Kidney (tissue), 14 donors: ENCODE measurements around the gene WBP1L. TPM values are rescaled to one million over a fixed set of nuclear protein-coding genes. Genes with fewer than 3 reads are reported as not detected.
"Not testable (repeated sequence)": the region's sequence is repeated elsewhere in the genome, so short reads cannot be mapped to it uniquely, and the experiment has no call there.

ENCODE experiments used
- DNase-seq, 5 donors: peaks; one replicate each; pipeline ENCODE4 v3.0.0-alpha.2; 2013 to 2020
- FAIRE-seq: peaks from 2 replicates; lab custom pipeline; 2012; peaks lifted over from hg19 to GRCh38; lab: Jason Lieb, UNC
- H3K27ac ChIP-seq, 2 donors: one replicate each; pipeline ENCODE4 v1.7.0; 2013; ENCODE audit warnings: low read depth in 2 of 2, low read length in 2 of 2, inconsistent platforms in 1 of 2
- H3K27me3 ChIP-seq: one replicate; pipeline ENCODE4 v1.7.1; 2013; ENCODE audit warnings: low read length, inconsistent platforms; ENCODE audit not compliant: control insufficient read depth, insufficient read depth
- H3K36me3 ChIP-seq, 3 donors: one replicate each; pipeline versions ENCODE4 v1.7.0 to v1.7.1; 2013; ENCODE audit warnings: low read length in 3 of 3, control low read depth in 1 of 3, inconsistent platforms in 1 of 3; ENCODE audit not compliant: insufficient read depth in 3 of 3, control insufficient read depth in 2 of 3
- H3K4me1 ChIP-seq, 3 donors: one replicate each; pipeline versions ENCODE4 v1.7.0 to v1.7.1; 2013; ENCODE audit warnings: low read length in 3 of 3, inconsistent platforms in 1 of 3, low read depth in 1 of 3; ENCODE audit not compliant: control insufficient read depth in 2 of 3, insufficient read depth in 2 of 3
- H3K4me3 ChIP-seq, 3 donors: one replicate each; pipeline versions ENCODE4 v1.7.0 to v1.8.1; 2013; ENCODE audit warnings: low read length in 3 of 3, control low read depth in 1 of 3, inconsistent platforms in 1 of 3
- H3K9ac ChIP-seq, 3 donors: one replicate each; pipeline versions ENCODE4 v1.7.0 to v1.7.1; 2013; ENCODE audit warnings: low read length in 3 of 3, control low read depth in 1 of 3, inconsistent platforms in 1 of 3
- H3K9me3 ChIP-seq, 3 donors: one replicate each; pipeline versions ENCODE4 v1.7.0 to v1.7.1; 2013; ENCODE audit warnings: low read length in 3 of 3, control low read depth in 1 of 3, inconsistent platforms in 1 of 3; ENCODE audit not compliant: control insufficient read depth in 2 of 3, insufficient read depth in 1 of 3
- CTCF ChIP-seq: IDR thresholded peaks from 3 replicates; pipeline ENCODE4 v1.5.1; 2012; ENCODE audit warnings: mild to moderate bottlenecking, moderate library complexity, borderline replicate concordance; ENCODE audit not compliant: insufficient read depth; ENCODE audit errors: extremely low read depth
- intact Hi-C: fragments of 100-400 bp; cut with DNase I; formaldehyde crosslinking; loops from one replicate; pipeline ENCODE4 v1.11.1; 2022
- polyA plus RNA-seq: library from polyadenylated mRNA; stranded (reverse); fragments of 350-450 nt; fragmentation: Illumina TruSeq; extraction: RNeasy Lipid Tissue Mini Kit (QIAGEN cat#74804); gene quantifications from one replicate; pipeline ENCODE4 v1.2.3, GENCODE V29; 2014; ENCODE audit warnings: low read depth, low replicate concordance; ENCODE audit not compliant: insufficient read depth
- total RNA-seq: library from RNA; stranded (reverse); fragmentation: NEBNext Ultra II Directional; extraction: Animal tissue kit (Norgen Biotek cat#: 25700); gene quantifications from one replicate; pipeline ENCODE4 v1.2.1, GENCODE V29; 2021
- donor health status: control.
- donor health status: control.
- donor health status: control.
- donor health status: control.
- donor health status: control.
- donor health status: DM: yes; HTN: yes; CAD: no.
- donor health status: Normal renal cell carcinoma (clear cell type).

The WBP1L gene
- total and polyA plus RNA-seq, 2 donors from 2014 or later, result 27.8 to 55.7 TPM

- peaks cover 0 to 2% (median 0%) of the 10 kb centered on the region in 3 donors for H3K4me1 ChIP-seq
- DNase-seq (no peak), FAIRE-seq (no peak)
- no peak for TF ChIP-seq CTCF
- no peak overlapping the region for H3K4me3 ChIP-seq
- intact Hi-C loops, result no loop called here
- H3K36me3 ChIP-seq, result no peaks in the 10 kb centered on the region
- no peak overlapping the region for H3K9ac ChIP-seq
- H3K9me3 ChIP-seq, result peaks cover 0 to 5% (median 0%) of the 10 kb centered on the region in 3 donors
- H3K27me3 ChIP-seq, result no peaks in the 10 kb centered on the region
- H3K27ac ChIP-seq, result no peak overlapping the region
Observed at GRCh38 chr10:102850025-102850518, 106.3 kb downstream of the WBP1L start.

- H3K27me3 ChIP-seq, H3K36me3 ChIP-seq, H3K27ac ChIP-seq, H3K9ac ChIP-seq, DNase-seq, H3K4me3 ChIP-seq, H3K4me1 ChIP-seq, H3K9me3 ChIP-seq, FAIRE-seq, intact Hi-C loops: not testable (repeated sequence)
Observed at GRCh38 chr10:102853237-102853636, 109.5 kb downstream of the WBP1L start.

- DNase-seq, H3K4me1 ChIP-seq, H3K36me3 ChIP-seq, H3K27ac ChIP-seq, intact Hi-C loops, H3K9ac ChIP-seq, H3K4me3 ChIP-seq, H3K9me3 ChIP-seq, FAIRE-seq, H3K27me3 ChIP-seq: not testable (repeated sequence)
Observed at GRCh38 chr10:102855731-102856436, 112.1 kb downstream of the WBP1L start.

- FAIRE-seq (no peak), DNase-seq (no peak)
- H3K36me3 ChIP-seq, result no peaks in the 10 kb centered on the region
- no peak overlapping the region for H3K27ac ChIP-seq
- H3K9ac ChIP-seq, result no peak overlapping the region
- no peak overlapping the region for H3K4me3 ChIP-seq
- no peaks in the 10 kb centered on the region for H3K9me3 ChIP-seq
- peaks cover 0 to 2% (median 0%) of the 10 kb centered on the region in 3 donors for H3K4me1 ChIP-seq
- no peak for TF ChIP-seq CTCF
- intact Hi-C loops, result no loop called here
- H3K27me3 ChIP-seq, result no peaks in the 10 kb centered on the region
Observed at GRCh38 chr10:102856758-102857424, 113.1 kb downstream of the WBP1L start.
